Liver (tissue), 9 donors: Measurements from ENCODE around the gene PLA2R1. TPM values are rescaled to one million over a fixed set of nuclear protein-coding genes. Genes with fewer than 3 reads are reported as not detected.

ENCODE experiments used
- DNase-seq: peaks from one replicate; pipeline ENCODE4 v3.0.0-alpha.2; 2017; ENCODE audit warnings: low spot score
- H3K27ac ChIP-seq, 2 donors: one replicate each; pipeline ENCODE4 v1.7.0; 2013; ENCODE audit warnings: inconsistent platforms in 2 of 2, low read length in 2 of 2, control low read depth in 1 of 2, low read depth in 1 of 2, mild to moderate bottlenecking in 1 of 2
- H3K27me3 ChIP-seq, 4 donors: one replicate each; pipeline versions ENCODE4 v1.6.1 to v1.7.0; 2013; ENCODE audit warnings: low read length in 3 of 4, inconsistent platforms in 1 of 4, mild to moderate bottlenecking in 1 of 4, moderate library complexity in 1 of 4; ENCODE audit not compliant: control insufficient read depth in 4 of 4, insufficient read depth in 4 of 4
- H3K36me3 ChIP-seq, 4 donors: one replicate each; pipeline versions ENCODE4 v1.6.1 to v1.7.0; 2013; ENCODE audit warnings: low read length in 3 of 4, mild to moderate bottlenecking in 3 of 4, low read depth in 1 of 4, moderate library complexity in 1 of 4; ENCODE audit not compliant: control insufficient read depth in 4 of 4, insufficient read depth in 3 of 4
- H3K4me1 ChIP-seq, 4 donors: one replicate each; pipeline versions ENCODE4 v1.6.1 to v1.7.0; 2013; ENCODE audit warnings: low read length in 3 of 4, mild to moderate bottlenecking in 3 of 4, moderate library complexity in 1 of 4; ENCODE audit not compliant: control insufficient read depth in 4 of 4, insufficient read depth in 4 of 4
- H3K4me3 ChIP-seq, 3 donors: one replicate each; pipeline versions ENCODE4 v1.6.1 to v1.7.0; 2013; ENCODE audit warnings: low read length in 3 of 3, control low read depth in 1 of 3, low read depth in 1 of 3, mild to moderate bottlenecking in 1 of 3
- H3K9ac ChIP-seq, 2 donors: one replicate each; pipeline ENCODE4 v1.7.0; 2013; ENCODE audit warnings: low read length in 2 of 2, mild to moderate bottlenecking in 2 of 2, moderate library complexity in 2 of 2, control low read depth in 1 of 2, low read depth in 1 of 2
- H3K9me3 ChIP-seq, 4 donors: one replicate each; pipeline versions ENCODE4 v1.6.1 to v1.7.0; 2013; ENCODE audit warnings: low read length in 3 of 4; ENCODE audit not compliant: control insufficient read depth in 4 of 4
- EGR1 ChIP-seq, 2 donors: IDR thresholded peaks; 2 replicates each; pipeline ENCODE4 v1.6.1; 2016 to 2018; ENCODE audit warnings: antibody characterized with exemption in 2 of 2, low read depth in 2 of 2
- FOXA1 ChIP-seq: IDR thresholded peaks from 2 replicates; pipeline ENCODE4 v1.6.1; 2016; ENCODE audit warnings: antibody characterized with exemption
- FOXA2 ChIP-seq: IDR thresholded peaks from 2 replicates; pipeline ENCODE4 v1.6.1; 2016; ENCODE audit warnings: antibody characterized with exemption
- GABPA ChIP-seq, 2 donors: IDR thresholded peaks in 1 of 2; conservative IDR thresholded peaks in 1 of 2; 2 replicates each; pipeline ENCODE4 v1.6.1; 2016; ENCODE audit warnings: antibody characterized with exemption in 2 of 2, mild to moderate bottlenecking in 1 of 2, moderate library complexity in 1 of 2
- HNF4A ChIP-seq, 2 donors: conservative IDR thresholded peaks; 2 replicates each; pipeline ENCODE4 v1.6.1; 2016; ENCODE audit warnings: antibody characterized with exemption in 2 of 2, mild to moderate bottlenecking in 2 of 2
- HNF4G ChIP-seq: IDR thresholded peaks from 2 replicates; pipeline ENCODE4 v1.6.1; 2016; ENCODE audit warnings: antibody characterized with exemption
- JUND ChIP-seq, 2 donors: IDR thresholded peaks; 2 replicates each; pipeline ENCODE4 v1.6.1; 2016; ENCODE audit warnings: antibody characterized with exemption in 2 of 2
- NR2F2 ChIP-seq: IDR thresholded peaks from 2 replicates; pipeline ENCODE4 v1.6.1; 2016; ENCODE audit warnings: antibody characterized with exemption
- RAD21 ChIP-seq, 2 donors: IDR thresholded peaks; 2 replicates each; pipeline ENCODE4 v1.6.1; 2016; ENCODE audit warnings: antibody characterized with exemption in 2 of 2, mild to moderate bottlenecking in 2 of 2
- RXRA ChIP-seq, 2 donors: IDR thresholded peaks; 2 replicates each; pipeline ENCODE4 v1.6.1; 2017 to 2018; ENCODE audit warnings: antibody characterized with exemption in 2 of 2, mild to moderate bottlenecking in 1 of 2
- SP1 ChIP-seq: IDR thresholded peaks from 2 replicates; pipeline ENCODE4 v1.6.1; 2018; ENCODE audit warnings: antibody characterized with exemption, mild to moderate bottlenecking
- TAF1 ChIP-seq: conservative IDR thresholded peaks from 2 replicates; pipeline ENCODE4 v1.6.1; 2016; ENCODE audit warnings: antibody characterized with exemption, mild to moderate bottlenecking
- YY1 ChIP-seq: IDR thresholded peaks from 2 replicates; pipeline ENCODE4 v1.6.1; 2016; ENCODE audit warnings: antibody characterized with exemption, mild to moderate bottlenecking
- WGBS: extraction: QIAGEN DNeasy Blood & Tissue Kit; methylation state at CpG from one replicate; pipeline ENCODE4 v1.1.7; 2013; 5-methylcytosine and 5-hydroxymethylcytosine counted together
- polyA plus RNA-seq, 2 donors: library from polyadenylated mRNA; stranded (reverse) in 1 of 2; unstranded in 1 of 2; fragments of 200-250 nt in 1 of 2; fragments of >200 nt in 1 of 2; fragmentation: Nextera tagmentation in 1 of 2; extraction: Ambion mirVana in 1 of 2; gene quantifications; one replicate each; pipeline versions ENCODE4 v1.2.1 to v1.2.3, GENCODE V29; 2013 to 2015
- total RNA-seq, 2 donors: library from RNA; depleted of rRNA; stranded (reverse); fragments of >200 nt; gene quantifications; one replicate each; pipeline ENCODE4 v1.2.3, GENCODE V29; 2014
- TF ChIP-seq, protein P1 (sequence below): IDR thresholded peaks from 2 replicates; pipeline ENCODE4 v1.6.1; 2016; ENCODE audit warnings: antibody characterized with exemption, mild to moderate bottlenecking
- TF ChIP-seq, protein P2 (sequence below): fragments of 150-350 bp; IDR thresholded peaks from 2 replicates; pipeline ENCODE4 v1.5.1; 2017; ENCODE audit warnings: improper control_type of control experiment, low read depth, low read length; ENCODE audit not compliant: missing input control
- TF ChIP-seq, protein P3 (sequence below): IDR thresholded peaks from 2 replicates; pipeline ENCODE4 v1.6.1; 2016; ENCODE audit warnings: antibody characterized with exemption
- TF ChIP-seq, protein P4 (sequence below): IDR thresholded peaks from 2 replicates; pipeline ENCODE4 v1.6.1; 2016; ENCODE audit warnings: antibody characterized with exemption
- donor health status: healthy.
- donor health status: healthy.
- donor health status: healthy.
- donor health status: healthy.
- donor health status: healthy.

The PLA2R1 gene
- total and polyA plus RNA-seq, 4 donors = 0.61 to 2.3 (median 0.66) TPM

DNA sequence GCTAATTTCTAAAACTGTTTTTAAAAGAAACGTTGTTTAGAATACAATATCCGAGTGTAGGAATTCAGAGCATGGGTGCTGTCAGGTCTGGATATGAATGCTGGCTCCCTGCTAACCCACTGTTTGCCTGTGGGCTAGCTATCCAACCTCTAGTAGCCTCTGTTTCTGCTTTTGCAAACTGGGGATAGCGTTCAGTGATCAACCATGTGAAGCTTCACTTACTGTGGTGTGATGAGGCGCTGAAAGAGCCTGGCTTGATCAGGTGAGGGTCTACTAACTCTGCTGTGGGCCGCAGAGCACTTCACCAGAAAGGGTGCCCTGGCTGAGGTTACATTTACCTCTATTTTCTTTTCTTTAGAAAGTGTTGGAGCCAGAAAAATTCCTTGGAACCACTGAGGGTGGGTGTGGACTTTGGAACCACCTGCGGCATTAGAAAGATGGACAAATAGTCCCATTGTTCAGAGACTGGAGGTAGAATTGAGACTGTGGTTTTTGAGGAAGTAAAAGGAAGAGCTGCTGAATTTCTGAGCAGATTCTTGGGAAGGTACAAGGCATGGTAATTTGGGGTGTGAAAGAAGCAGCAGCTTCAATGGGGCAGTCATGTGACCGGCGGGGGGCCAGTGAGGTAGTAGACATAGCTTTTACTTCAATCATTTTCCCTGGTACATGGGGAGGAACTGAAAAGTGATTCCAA lies 168.1 kb downstream of the PLA2R1 start (continued):
- TF ChIP-seq, protein P1, sequence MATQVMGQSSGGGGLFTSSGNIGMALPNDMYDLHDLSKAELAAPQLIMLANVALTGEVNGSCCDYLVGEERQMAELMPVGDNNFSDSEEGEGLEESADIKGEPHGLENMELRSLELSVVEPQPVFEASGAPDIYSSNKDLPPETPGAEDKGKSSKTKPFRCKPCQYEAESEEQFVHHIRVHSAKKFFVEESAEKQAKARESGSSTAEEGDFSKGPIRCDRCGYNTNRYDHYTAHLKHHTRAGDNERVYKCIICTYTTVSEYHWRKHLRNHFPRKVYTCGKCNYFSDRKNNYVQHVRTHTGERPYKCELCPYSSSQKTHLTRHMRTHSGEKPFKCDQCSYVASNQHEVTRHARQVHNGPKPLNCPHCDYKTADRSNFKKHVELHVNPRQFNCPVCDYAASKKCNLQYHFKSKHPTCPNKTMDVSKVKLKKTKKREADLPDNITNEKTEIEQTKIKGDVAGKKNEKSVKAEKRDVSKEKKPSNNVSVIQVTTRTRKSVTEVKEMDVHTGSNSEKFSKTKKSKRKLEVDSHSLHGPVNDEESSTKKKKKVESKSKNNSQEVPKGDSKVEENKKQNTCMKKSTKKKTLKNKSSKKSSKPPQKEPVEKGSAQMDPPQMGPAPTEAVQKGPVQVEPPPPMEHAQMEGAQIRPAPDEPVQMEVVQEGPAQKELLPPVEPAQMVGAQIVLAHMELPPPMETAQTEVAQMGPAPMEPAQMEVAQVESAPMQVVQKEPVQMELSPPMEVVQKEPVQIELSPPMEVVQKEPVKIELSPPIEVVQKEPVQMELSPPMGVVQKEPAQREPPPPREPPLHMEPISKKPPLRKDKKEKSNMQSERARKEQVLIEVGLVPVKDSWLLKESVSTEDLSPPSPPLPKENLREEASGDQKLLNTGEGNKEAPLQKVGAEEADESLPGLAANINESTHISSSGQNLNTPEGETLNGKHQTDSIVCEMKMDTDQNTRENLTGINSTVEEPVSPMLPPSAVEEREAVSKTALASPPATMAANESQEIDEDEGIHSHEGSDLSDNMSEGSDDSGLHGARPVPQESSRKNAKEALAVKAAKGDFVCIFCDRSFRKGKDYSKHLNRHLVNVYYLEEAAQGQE = no peak
- TF ChIP-seq SP1 (no peak), NR2F2 (no peak)

DNA sequence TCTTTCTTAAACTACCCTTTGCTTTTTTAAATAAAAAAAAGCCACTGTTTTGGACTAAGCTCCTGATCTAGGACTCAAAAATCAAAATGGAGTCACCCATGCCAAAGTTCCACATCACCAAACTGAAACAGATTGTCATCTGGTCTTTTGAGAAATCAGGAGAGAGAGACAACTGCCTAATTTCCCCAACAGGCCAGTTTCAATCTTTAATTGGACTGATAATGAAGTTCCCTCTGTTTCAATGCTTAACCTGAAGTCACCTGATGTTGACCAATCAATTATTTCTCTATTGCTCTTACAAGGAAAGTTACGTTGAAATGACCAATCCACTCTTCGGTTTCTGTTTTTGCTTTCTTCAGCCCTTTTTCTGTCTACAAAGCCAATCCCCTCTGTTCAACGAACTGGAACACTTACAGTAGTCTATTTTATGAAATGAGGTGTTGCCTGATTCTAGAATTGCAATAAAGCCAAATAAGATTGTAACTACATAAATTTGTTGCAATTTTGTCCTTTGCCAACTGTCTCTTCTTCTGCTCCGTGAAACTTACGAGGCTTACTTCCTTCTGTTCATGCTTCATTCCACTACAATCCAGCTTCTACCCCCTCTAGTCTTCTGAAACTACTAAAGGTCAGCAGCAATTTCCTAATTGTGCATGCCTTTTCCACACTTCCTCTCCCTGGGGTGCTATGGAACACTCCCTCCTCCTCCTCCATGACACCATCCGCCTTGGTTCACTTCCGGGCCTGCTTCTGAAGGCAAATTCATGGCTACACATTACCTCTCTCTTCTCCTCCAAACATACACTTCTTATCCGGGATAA lies 169.2 kb downstream of the PLA2R1 start:
- H3K27me3 ChIP-seq = no peaks in the 10 kb centered on the region
- no peak for TF ChIP-seq JUND (IDR thresholded peaks at IDR 0.05)
- no peak for TF ChIP-seq TAF1
- TF ChIP-seq RXRA (IDR thresholded peaks at IDR 0.05) = no peak
- no peak for TF ChIP-seq FOXA2
- no peak for TF ChIP-seq FOXA1
- TF ChIP-seq YY1 = no peak
- TF ChIP-seq RAD21 (IDR thresholded peaks at IDR 0.05) = no peak
- TF ChIP-seq, protein P2, sequence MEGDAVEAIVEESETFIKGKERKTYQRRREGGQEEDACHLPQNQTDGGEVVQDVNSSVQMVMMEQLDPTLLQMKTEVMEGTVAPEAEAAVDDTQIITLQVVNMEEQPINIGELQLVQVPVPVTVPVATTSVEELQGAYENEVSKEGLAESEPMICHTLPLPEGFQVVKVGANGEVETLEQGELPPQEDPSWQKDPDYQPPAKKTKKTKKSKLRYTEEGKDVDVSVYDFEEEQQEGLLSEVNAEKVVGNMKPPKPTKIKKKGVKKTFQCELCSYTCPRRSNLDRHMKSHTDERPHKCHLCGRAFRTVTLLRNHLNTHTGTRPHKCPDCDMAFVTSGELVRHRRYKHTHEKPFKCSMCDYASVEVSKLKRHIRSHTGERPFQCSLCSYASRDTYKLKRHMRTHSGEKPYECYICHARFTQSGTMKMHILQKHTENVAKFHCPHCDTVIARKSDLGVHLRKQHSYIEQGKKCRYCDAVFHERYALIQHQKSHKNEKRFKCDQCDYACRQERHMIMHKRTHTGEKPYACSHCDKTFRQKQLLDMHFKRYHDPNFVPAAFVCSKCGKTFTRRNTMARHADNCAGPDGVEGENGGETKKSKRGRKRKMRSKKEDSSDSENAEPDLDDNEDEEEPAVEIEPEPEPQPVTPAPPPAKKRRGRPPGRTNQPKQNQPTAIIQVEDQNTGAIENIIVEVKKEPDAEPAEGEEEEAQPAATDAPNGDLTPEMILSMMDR = no peak
- no peak for TF ChIP-seq HNF4G
- TF ChIP-seq, protein P3, sequence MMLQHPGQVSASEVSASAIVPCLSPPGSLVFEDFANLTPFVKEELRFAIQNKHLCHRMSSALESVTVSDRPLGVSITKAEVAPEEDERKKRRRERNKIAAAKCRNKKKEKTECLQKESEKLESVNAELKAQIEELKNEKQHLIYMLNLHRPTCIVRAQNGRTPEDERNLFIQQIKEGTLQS = no peak
- TF ChIP-seq, protein P1 = no peak
- no peak for TF ChIP-seq GABPA (IDR thresholded peaks at IDR 0.05 in 1 of 2, conservative IDR thresholded peaks at IDR 0.05 in 1 of 2)
- TF ChIP-seq EGR1 (IDR thresholded peaks at IDR 0.05; ENCODE audit: low read depth in 2 of 2) = no peak
- no peak for TF ChIP-seq HNF4A (conservative IDR thresholded peaks at IDR 0.05)
- TF ChIP-seq, protein P4, sequence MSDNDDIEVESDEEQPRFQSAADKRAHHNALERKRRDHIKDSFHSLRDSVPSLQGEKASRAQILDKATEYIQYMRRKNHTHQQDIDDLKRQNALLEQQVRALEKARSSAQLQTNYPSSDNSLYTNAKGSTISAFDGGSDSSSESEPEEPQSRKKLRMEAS = no peak
- TF ChIP-seq SP1 = no peak
- H3K27ac ChIP-seq = no peak overlapping the region
- H3K9me3 ChIP-seq = no peaks in the 10 kb centered on the region
- H3K4me1 ChIP-seq = no peaks in the 10 kb centered on the region
- no peaks in the 10 kb centered on the region for H3K36me3 ChIP-seq
- H3K4me3 ChIP-seq = no peak overlapping the region
- no peak overlapping the region for H3K9ac ChIP-seq
- DNase-seq = no peak
- WGBS = 85% methylated on average over 8 of the region's 8 CpGs
